ENCODE results near the gene LTBP1. TPM values are rescaled to one million over a fixed set of nuclear protein-coding genes. Genes with fewer than 3 reads are reported as not detected.

LTBP1 gene
- total RNA-seq, 3 donors from 2014 or later = 13.3 to 18.7 (median 17.4) TPM

DNA sequence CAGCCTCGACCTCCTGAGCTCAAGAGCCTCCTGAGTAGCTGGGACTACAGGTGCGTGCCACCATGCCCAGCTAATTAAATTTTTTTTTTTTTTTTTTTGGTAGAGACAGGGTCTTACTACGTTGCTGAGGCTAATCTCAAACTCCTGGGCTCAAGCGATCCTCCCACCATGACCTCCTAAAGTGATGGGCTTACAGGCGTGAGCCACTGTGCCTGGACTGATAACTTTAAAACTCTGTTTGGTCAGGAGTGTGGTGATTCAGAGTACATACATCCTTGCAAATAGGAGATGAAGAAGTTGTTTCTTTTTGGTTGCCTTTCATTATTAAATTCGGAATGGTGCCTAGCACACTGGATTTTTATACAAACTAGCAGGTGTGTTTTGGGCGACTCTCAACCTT is 73.0 kb downstream of the LTBP1 start:
- no peak for DNase-seq (ENCODE audit: low spot score in 2 of 2)
- H3K9me3 ChIP-seq = peaks cover 0 to 4% of the 10 kb centered on the region in 2 donors
- intact Hi-C loops (cut with DNase I; ENCODE audit: low total_unique reads) = no loop called here
- H3K36me3 ChIP-seq = no peaks in the 10 kb centered on the region
- TF ChIP-seq POLR2AphosphoS5 (IDR thresholded peaks at IDR 0.05) = no peak
- TF ChIP-seq, protein P1, sequence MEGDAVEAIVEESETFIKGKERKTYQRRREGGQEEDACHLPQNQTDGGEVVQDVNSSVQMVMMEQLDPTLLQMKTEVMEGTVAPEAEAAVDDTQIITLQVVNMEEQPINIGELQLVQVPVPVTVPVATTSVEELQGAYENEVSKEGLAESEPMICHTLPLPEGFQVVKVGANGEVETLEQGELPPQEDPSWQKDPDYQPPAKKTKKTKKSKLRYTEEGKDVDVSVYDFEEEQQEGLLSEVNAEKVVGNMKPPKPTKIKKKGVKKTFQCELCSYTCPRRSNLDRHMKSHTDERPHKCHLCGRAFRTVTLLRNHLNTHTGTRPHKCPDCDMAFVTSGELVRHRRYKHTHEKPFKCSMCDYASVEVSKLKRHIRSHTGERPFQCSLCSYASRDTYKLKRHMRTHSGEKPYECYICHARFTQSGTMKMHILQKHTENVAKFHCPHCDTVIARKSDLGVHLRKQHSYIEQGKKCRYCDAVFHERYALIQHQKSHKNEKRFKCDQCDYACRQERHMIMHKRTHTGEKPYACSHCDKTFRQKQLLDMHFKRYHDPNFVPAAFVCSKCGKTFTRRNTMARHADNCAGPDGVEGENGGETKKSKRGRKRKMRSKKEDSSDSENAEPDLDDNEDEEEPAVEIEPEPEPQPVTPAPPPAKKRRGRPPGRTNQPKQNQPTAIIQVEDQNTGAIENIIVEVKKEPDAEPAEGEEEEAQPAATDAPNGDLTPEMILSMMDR (IDR thresholded peaks at IDR 0.05) = no peak
- TF ChIP-seq POLR2A (IDR thresholded peaks at IDR 0.05) = no peak
- H3K4me1 ChIP-seq = no peaks in the 10 kb centered on the region
- H3K27ac ChIP-seq = no peak overlapping the region
- H3K4me3 ChIP-seq = no peak overlapping the region
- no peaks in the 10 kb centered on the region for H3K27me3 ChIP-seq

DNA sequence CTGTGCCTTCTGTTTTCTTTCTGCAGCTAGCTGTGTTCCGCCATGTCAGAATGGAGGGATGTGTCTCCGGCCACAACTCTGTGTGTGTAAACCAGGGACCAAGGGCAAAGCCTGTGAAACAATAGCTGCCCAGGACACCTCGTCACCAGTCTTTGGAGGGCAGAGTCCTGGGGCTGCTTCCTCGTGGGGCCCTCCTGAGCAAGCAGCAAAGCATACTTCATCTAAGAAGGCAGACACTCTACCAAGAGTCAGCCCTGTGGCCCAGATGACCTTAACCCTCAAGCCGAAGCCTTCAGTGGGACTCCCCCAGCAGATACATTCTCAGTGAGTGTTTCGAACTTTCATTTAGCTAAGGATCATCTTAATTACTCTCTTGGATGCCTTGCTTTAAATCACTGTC is 74.1 kb downstream of the LTBP1 start:
- peaks cover 0 to 8% of the 10 kb centered on the region in 2 donors for H3K9me3 ChIP-seq
- H3K36me3 ChIP-seq = no peaks in the 10 kb centered on the region
- H3K27me3 ChIP-seq = no peaks in the 10 kb centered on the region
- TF ChIP-seq, protein P1 (IDR thresholded peaks at IDR 0.05) = no peak
- TF ChIP-seq POLR2AphosphoS5 (IDR thresholded peaks at IDR 0.05) = no peak
- TF ChIP-seq POLR2A (IDR thresholded peaks at IDR 0.05) = no peak
- H3K4me3 ChIP-seq = no peak overlapping the region
- DNase-seq (ENCODE audit: low spot score in 2 of 2) = no peak
- intact Hi-C loops (cut with DNase I; ENCODE audit: low total_unique reads) = no loop called here
- H3K4me1 ChIP-seq = no peaks in the 10 kb centered on the region
- H3K27ac ChIP-seq = no peak overlapping the region

DNA sequence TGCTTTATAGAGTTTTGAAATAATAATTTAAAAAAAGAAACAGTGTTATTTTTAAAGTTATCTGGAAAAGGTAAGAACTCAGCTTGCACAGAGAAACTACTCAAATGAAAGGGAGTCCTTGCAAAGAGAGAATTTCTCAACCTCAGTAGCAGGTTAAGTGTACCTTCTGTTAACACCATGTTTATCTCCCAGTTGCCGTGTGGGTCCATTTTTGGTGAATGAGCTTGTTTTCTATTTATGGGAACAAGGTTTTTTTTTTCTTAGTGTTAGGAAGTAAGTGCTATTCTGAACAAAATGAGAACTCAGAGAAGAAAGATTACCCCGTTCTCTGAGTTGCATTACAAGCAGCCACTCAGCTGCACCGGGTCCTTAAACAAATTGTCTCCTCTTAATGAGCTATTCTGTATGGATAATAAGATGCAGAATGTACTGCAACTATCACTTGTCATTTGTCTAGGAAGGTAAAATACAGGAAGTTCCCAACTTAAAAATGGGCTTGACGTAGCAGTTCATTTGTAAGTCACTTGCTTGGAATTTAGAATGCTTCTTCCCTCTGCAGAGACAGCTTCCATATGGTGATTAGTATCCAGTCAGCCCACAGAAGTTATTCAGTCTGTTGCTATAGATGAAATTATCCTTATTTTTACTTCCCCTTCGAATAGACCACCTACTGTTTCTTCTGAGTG is 74.9 kb downstream of the LTBP1 start:
- no peaks in the 10 kb centered on the region for H3K4me1 ChIP-seq
- peaks cover 0 to 8% of the 10 kb centered on the region in 2 donors for H3K9me3 ChIP-seq
- no peaks in the 10 kb centered on the region for H3K36me3 ChIP-seq
- intact Hi-C loops (cut with DNase I; ENCODE audit: low total_unique reads) = no loop called here
- H3K27me3 ChIP-seq = no peaks in the 10 kb centered on the region
- no peak for TF ChIP-seq POLR2AphosphoS5 (IDR thresholded peaks at IDR 0.05)
- no peak for TF ChIP-seq POLR2A (IDR thresholded peaks at IDR 0.05)
- TF ChIP-seq, protein P1 (IDR thresholded peaks at IDR 0.05) = no peak
- DNase-seq (ENCODE audit: low spot score in 2 of 2) = no peak
- H3K4me3 ChIP-seq = no peak overlapping the region
- no peak overlapping the region for H3K27ac ChIP-seq

DNA sequence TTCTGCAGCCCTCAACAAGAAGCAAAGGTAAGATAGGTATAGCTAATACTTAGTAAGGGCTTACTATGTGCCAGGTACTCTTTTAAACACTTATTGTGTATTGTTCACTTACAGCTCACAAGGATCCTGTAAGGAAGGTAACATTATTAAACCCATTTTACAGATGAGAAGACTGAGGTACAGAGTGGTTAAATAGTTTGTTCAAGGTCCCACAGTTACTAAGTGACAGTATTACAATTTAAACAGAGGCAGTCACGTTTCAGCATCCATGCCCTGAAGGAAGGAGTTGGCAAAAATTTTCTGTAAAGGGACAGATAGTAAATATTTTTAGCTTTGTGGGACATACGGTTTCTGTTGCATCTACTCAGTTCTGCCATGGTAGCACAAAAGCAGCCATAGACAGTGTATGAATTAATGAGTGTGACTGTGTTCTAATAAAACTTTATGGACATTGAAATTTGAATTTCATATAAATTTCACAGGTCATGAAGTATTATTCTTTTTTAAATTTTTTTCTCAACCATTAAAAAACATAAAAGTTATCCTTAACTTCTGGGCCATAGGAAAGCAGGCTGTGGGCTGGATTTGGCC is 75.7 kb downstream of the LTBP1 start:
- Histone ChIP-seq H3K27ac (no peak overlapping the region), H3K9me3 (peaks cover 0 to 8% of the 10 kb centered on the region in 2 donors)

More for the DNA sequence above, 75.7 kb downstream of the LTBP1 start:
- no peaks in the 10 kb centered on the region for H3K4me1 ChIP-seq
- intact Hi-C loops (cut with DNase I; ENCODE audit: low total_unique reads) = no loop called here
- no peak overlapping the region for H3K4me3 ChIP-seq
- DNase-seq (ENCODE audit: low spot score in 2 of 2) = no peak
- H3K27me3 ChIP-seq = no peaks in the 10 kb centered on the region
- H3K36me3 ChIP-seq = no peaks in the 10 kb centered on the region
- TF ChIP-seq, protein P1 (IDR thresholded peaks at IDR 0.05) = no peak
- TF ChIP-seq POLR2AphosphoS5 (IDR thresholded peaks at IDR 0.05) (no peak), POLR2A (IDR thresholded peaks at IDR 0.05) (no peak)

Measured in breast epithelium (tissue), 4 donors.